Esophagus muscularis mucosa (tissue), 4 donors: ENCODE results near the gene TECRL. TPM values are rescaled to one million over a fixed set of nuclear protein-coding genes. Genes with fewer than 3 reads are reported as not detected.

Experiments
- DNase-seq: peaks from one replicate; pipeline ENCODE4 v3.0.0-alpha.2; 2017; ENCODE audit errors: extremely low spot score
- H3K27ac ChIP-seq, 4 donors: fragments of 200-600 bp; sonication (generic); replicated peaks in 1 of 4; 1 replicate in 3 of 4; 2 replicates in 1 of 4; pipeline ENCODE4 v1.5.1; 2016 to 2019; ENCODE audit warnings: mild to moderate bottlenecking in 1 of 4
- H3K27me3 ChIP-seq, 4 donors: fragments of 200-600 bp; sonication (generic); one replicate each; pipeline versions ENCODE4 v1.5.1 to v1.6.0; 2016 to 2019
- H3K36me3 ChIP-seq, 4 donors: fragments of 200-600 bp; sonication (generic); one replicate each; pipeline ENCODE4 v1.5.1; 2016 to 2019
- H3K4me1 ChIP-seq, 4 donors: fragments of 200-600 bp; sonication (generic); one replicate each; pipeline ENCODE4 v1.5.1; 2016 to 2019
- H3K4me3 ChIP-seq, 4 donors: fragments of 200-600 bp; sonication (generic); 1 replicate in 2 of 4; 2 replicates in 2 of 4; pipeline ENCODE4 v1.5.1; 2016 to 2019; ENCODE audit warnings: mild to moderate bottlenecking in 4 of 4, moderate library complexity in 1 of 4
- H3K9me3 ChIP-seq, 4 donors: fragments of 200-600 bp; sonication (generic); 1 replicate in 3 of 4; 2 replicates in 1 of 4; pipeline ENCODE4 v1.5.1; 2016 to 2019
- EP300 ChIP-seq: sonication (generic); formaldehyde crosslinking; IDR thresholded peaks from one replicate; pipeline ENCODE4 v1.6.1; 2017; ENCODE audit warnings: antibody characterized with exemption
- POLR2A ChIP-seq: fragments of 450-650 bp; IDR thresholded peaks from one replicate; pipeline ENCODE4 v1.6.1; 2017; ENCODE audit warnings: antibody characterized with exemption, moderate library complexity, mild to moderate bottlenecking, low read depth
- POLR2AphosphoS5 ChIP-seq, 2 donors: sonication (generic); formaldehyde crosslinking; IDR thresholded peaks; one replicate each; pipeline ENCODE4 v1.6.1; 2017; ENCODE audit warnings: antibody characterized with exemption in 2 of 2
- WGBS: methylation state at CpG from one replicate; pipeline ENCODE4 v1.1.5; 2018; 5-methylcytosine and 5-hydroxymethylcytosine counted together
- intact Hi-C: fragments of 100-400 bp; cut with DNase I; formaldehyde crosslinking; loops from one replicate; pipeline ENCODE4 v1.15.1; 2023
- total RNA-seq, 4 donors: library from RNA; depleted of rRNA; stranded (reverse); fragments of >200 nt; gene quantifications; one replicate each; pipeline versions ENCODE4 v1.1.0 to v1.2.1, GENCODE V29; 2016
- TF ChIP-seq, protein P1 (sequence below), 3 experiments: fragments of 200-600 bp in 2 of 3; fragments of 450-650 bp in 1 of 3; sonication (generic) in 2 of 3; IDR thresholded peaks; one replicate each; pipeline ENCODE4 v1.5.1; 2017 to 2019; ENCODE audit warnings: antibody characterized with exemption in 3 of 3, mild to moderate bottlenecking in 2 of 3, moderate library complexity in 1 of 3

The TECRL gene
- total RNA-seq, 4 donors from 2014 or later = 0.11 TPM; not detected in 3

DNA sequence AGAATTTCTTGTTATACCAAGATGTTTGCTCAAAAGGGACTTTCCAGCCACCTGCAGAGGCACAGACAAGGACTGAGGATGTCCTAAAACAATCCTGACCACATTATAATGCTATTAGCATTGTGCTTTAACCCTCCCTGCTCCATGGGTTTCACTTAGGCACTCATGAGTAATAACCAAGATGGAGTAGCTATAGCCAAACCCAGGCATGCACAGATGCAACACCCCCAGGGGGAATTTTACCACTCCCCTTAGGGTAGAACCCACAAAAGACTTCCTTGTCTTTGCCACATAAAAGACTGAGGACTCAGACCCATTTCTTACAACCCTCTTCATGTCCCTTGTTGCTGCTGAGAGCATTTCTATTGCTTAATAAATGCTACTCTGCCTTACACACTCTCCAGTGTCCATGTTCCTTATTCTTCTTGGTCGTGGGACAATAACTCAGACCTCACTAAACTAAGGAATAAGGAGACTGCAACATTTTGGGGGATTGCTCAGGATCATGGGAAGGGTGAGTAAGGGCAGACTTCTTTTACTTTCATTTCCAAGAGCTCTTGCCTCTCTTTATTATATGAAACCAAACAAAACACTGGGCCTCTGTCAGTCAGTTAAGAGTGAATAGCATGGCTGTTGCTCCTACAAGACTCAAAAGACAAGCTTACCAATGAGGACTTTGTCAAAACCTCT is 103.5 kb downstream of the TECRL start:
- no peaks in the 10 kb centered on the region for H3K27me3 ChIP-seq
- H3K36me3 ChIP-seq = peaks cover 0 to 35% (median 0%) of the 10 kb centered on the region in 4 donors
- DNase-seq = no peak
- no peak for TF ChIP-seq POLR2A
- TF ChIP-seq EP300 = no peak
- TF ChIP-seq POLR2AphosphoS5 (IDR thresholded peaks at IDR 0.05) = no peak
- TF ChIP-seq, protein P1, sequence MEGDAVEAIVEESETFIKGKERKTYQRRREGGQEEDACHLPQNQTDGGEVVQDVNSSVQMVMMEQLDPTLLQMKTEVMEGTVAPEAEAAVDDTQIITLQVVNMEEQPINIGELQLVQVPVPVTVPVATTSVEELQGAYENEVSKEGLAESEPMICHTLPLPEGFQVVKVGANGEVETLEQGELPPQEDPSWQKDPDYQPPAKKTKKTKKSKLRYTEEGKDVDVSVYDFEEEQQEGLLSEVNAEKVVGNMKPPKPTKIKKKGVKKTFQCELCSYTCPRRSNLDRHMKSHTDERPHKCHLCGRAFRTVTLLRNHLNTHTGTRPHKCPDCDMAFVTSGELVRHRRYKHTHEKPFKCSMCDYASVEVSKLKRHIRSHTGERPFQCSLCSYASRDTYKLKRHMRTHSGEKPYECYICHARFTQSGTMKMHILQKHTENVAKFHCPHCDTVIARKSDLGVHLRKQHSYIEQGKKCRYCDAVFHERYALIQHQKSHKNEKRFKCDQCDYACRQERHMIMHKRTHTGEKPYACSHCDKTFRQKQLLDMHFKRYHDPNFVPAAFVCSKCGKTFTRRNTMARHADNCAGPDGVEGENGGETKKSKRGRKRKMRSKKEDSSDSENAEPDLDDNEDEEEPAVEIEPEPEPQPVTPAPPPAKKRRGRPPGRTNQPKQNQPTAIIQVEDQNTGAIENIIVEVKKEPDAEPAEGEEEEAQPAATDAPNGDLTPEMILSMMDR (IDR thresholded peaks at IDR 0.05) = no peak
- H3K27ac ChIP-seq = no peak overlapping the region
- H3K9me3 ChIP-seq = peaks cover 0 to 9% (median 3%) of the 10 kb centered on the region in 4 donors
- H3K4me1 ChIP-seq = no peaks in the 10 kb centered on the region
- intact Hi-C loops = no loop called here
- no peak overlapping the region for H3K4me3 ChIP-seq
- WGBS = 85% methylated on average over 1 of the region's 1 CpG

DNA sequence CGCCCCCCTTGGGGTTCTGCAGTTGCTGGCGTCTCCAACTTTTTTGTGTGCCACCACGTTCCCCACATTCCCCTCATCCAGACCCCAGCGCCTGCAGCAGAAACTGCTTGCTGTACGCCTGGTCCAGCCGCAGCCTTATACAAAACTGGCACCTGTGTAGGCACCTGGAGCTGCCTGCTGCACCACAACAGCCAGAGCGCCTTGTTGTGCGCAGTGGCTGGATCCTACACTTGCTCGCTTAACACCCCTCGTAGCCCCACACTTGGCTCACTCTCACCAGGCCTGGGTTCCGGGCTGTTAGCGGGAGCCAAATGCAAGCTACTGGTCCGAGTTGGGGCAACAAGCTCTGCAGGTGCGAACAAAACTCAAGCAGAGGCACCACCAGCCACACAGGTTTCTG is 136.8 kb downstream of the TECRL start:
- no peak overlapping the region for H3K27ac ChIP-seq
- WGBS = 94% methylated on average over 10 of the region's 14 CpGs
- no peaks in the 10 kb centered on the region for H3K9me3 ChIP-seq
- H3K27me3 ChIP-seq = no peaks in the 10 kb centered on the region
- TF ChIP-seq POLR2AphosphoS5 (IDR thresholded peaks at IDR 0.05) (no peak), EP300 (no peak), POLR2A (no peak)
- TF ChIP-seq, protein P1 (IDR thresholded peaks at IDR 0.05) = no peak
- intact Hi-C loops = no loop called here
- H3K4me3 ChIP-seq = no peak overlapping the region
- DNase-seq = no peak
- no peaks in the 10 kb centered on the region for H3K4me1 ChIP-seq
- peaks cover 0 to 8% (median 0%) of the 10 kb centered on the region in 4 donors for H3K36me3 ChIP-seq

- WGBS = 80% methylated on average over 9 of the region's 9 CpGs
- intact Hi-C loops = no loop called here
- Histone ChIP-seq H3K27me3 (no peaks in the 10 kb centered on the region), H3K27ac (no peak overlapping the region), H3K4me3 (no peak overlapping the region), H3K36me3 (peaks cover 0 to 3% (median 0%) of the 10 kb centered on the region in 4 donors), H3K9me3 (no peaks in the 10 kb centered on the region), H3K4me1 (no peaks in the 10 kb centered on the region)
- TF ChIP-seq POLR2AphosphoS5 (IDR thresholded peaks at IDR 0.05) = no peak
- TF ChIP-seq EP300 = no peak
- TF ChIP-seq, protein P1 (IDR thresholded peaks at IDR 0.05) = no peak
- TF ChIP-seq POLR2A = no peak
- no peak for DNase-seq
These were observed 137.6 kb downstream of the TECRL start for GRCh38 chr4:64271601-64272081.

- no peaks in the 10 kb centered on the region for H3K36me3 ChIP-seq
- no peaks in the 10 kb centered on the region for H3K27me3 ChIP-seq
- H3K4me1 ChIP-seq = no peaks in the 10 kb centered on the region
- WGBS = 77% methylated on average over 2 of the region's 2 CpGs
- H3K9me3 ChIP-seq = no peaks in the 10 kb centered on the region
- TF ChIP-seq EP300 (no peak), POLR2A (no peak), POLR2AphosphoS5 (IDR thresholded peaks at IDR 0.05) (no peak)
- TF ChIP-seq, protein P1 (IDR thresholded peaks at IDR 0.05) = no peak
- H3K27ac ChIP-seq = no peak overlapping the region
- DNase-seq = no peak
- H3K4me3 ChIP-seq = no peak overlapping the region
- intact Hi-C loops = no loop called here
These were observed 142.6 kb downstream of the TECRL start for GRCh38 chr4:64266669-64267068.

DNA sequence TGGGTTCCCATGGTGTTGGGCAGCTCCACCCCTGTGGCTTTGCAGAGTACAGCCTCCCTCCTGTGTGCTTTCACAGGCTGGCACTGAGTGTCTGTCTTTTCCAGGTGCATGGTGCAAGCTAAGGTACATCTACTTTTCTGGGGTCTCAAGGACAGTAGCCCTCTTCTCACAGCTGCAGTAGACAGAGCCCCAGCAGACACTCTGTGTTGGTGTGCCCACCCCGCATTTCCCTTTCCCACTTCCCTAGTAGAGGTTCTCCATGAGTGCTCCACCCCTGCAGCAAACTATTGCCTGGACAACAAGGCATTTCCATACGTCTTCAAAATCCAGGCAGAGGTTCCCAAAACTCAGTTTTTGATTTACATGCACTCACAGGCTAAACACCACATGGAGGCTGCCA is 143.0 kb downstream of the TECRL start:
- Histone ChIP-seq H3K36me3 (no peaks in the 10 kb centered on the region), H3K27ac (no peak overlapping the region), H3K4me1 (no peaks in the 10 kb centered on the region), H3K27me3 (no peaks in the 10 kb centered on the region), H3K4me3 (no peak overlapping the region), H3K9me3 (no peaks in the 10 kb centered on the region)
- intact Hi-C loops = no loop called here
- DNase-seq = no peak
- no peak for TF ChIP-seq POLR2A
- no peak for TF ChIP-seq POLR2AphosphoS5 (IDR thresholded peaks at IDR 0.05)
- TF ChIP-seq, protein P1 (IDR thresholded peaks at IDR 0.05) = no peak
- no peak for TF ChIP-seq EP300
- WGBS = 70% methylated on average over 2 of the region's 2 CpGs
